Prostate gland (tissue), 2 donors: ENCODE measurements around the gene SOX15. TPM values are rescaled to one million over a fixed set of nuclear protein-coding genes. Genes with fewer than 3 reads are reported as not detected.

Experiments used
- DNase-seq: peaks from one replicate; pipeline ENCODE4 v3.0.0-alpha.2; 2019; ENCODE audit warnings: low spot score
- H3K27ac ChIP-seq, 2 donors: fragments of 200-600 bp; sonication (generic); 2 replicates each; pipeline ENCODE4 v1.5.1; 2017 to 2019
- H3K27me3 ChIP-seq: fragments of 200-600 bp; sonication (generic); replicated peaks from 2 replicates; pipeline ENCODE4 v1.5.1; 2019; ENCODE audit not compliant: insufficient read depth
- H3K36me3 ChIP-seq, 2 donors: fragments of 200-600 bp; sonication (generic); 1 replicate in 1 of 2; 2 replicates in 1 of 2; pipeline versions ENCODE4 v1.5.1 to v1.8.1; 2017 to 2019
- H3K4me1 ChIP-seq: fragments of 200-600 bp; sonication (generic); replicated peaks from 2 replicates; pipeline ENCODE4 v1.5.1; 2019
- H3K4me3 ChIP-seq, 2 donors: fragments of 200-600 bp; sonication (generic); 2 replicates each; pipeline ENCODE4 v1.5.1; 2017 to 2019
- H3K9me3 ChIP-seq: fragments of 200-600 bp; sonication (generic); 2 replicates; pipeline ENCODE4 v1.5.1; 2017
- POLR2A ChIP-seq: fragments of 450-650 bp; IDR thresholded peaks from one replicate; pipeline ENCODE4 v1.6.1; 2016; ENCODE audit warnings: antibody characterized with exemption, mild to moderate bottlenecking
- POLR2AphosphoS5 ChIP-seq: sonication (generic); formaldehyde crosslinking; IDR thresholded peaks from one replicate; pipeline ENCODE4 v1.6.1; 2017; ENCODE audit warnings: antibody characterized with exemption
- WGBS: methylation state at CpG from one replicate; pipeline ENCODE4 v1.1.5; 2018; 5-methylcytosine and 5-hydroxymethylcytosine counted together
- intact Hi-C: fragments of 100-400 bp; cut with DNase I; formaldehyde crosslinking; loops from one replicate; pipeline ENCODE4 v1.14.2; 2022
- total RNA-seq, 2 donors: library from RNA; depleted of rRNA; stranded (reverse); fragments of >200 nt; gene quantifications; one replicate each; pipeline ENCODE4 v1.1.0, GENCODE V29; 2016
- TF ChIP-seq, protein P1 (sequence below), 4 experiments: fragments of 200-600 bp in 2 of 4; fragments of 450-650 bp in 2 of 4; sonication (generic) in 2 of 4; IDR thresholded peaks; 1 replicate in 3 of 4; 2 replicates in 1 of 4; pipeline ENCODE4 v1.5.1; 2016 to 2019; ENCODE audit warnings: antibody characterized with exemption in 4 of 4, mild to moderate bottlenecking in 2 of 4, moderate library complexity in 2 of 4

SOX15 gene
- total RNA-seq, 2 donors from 2014 or later, result 6.3 to 15.0 TPM

DNA sequence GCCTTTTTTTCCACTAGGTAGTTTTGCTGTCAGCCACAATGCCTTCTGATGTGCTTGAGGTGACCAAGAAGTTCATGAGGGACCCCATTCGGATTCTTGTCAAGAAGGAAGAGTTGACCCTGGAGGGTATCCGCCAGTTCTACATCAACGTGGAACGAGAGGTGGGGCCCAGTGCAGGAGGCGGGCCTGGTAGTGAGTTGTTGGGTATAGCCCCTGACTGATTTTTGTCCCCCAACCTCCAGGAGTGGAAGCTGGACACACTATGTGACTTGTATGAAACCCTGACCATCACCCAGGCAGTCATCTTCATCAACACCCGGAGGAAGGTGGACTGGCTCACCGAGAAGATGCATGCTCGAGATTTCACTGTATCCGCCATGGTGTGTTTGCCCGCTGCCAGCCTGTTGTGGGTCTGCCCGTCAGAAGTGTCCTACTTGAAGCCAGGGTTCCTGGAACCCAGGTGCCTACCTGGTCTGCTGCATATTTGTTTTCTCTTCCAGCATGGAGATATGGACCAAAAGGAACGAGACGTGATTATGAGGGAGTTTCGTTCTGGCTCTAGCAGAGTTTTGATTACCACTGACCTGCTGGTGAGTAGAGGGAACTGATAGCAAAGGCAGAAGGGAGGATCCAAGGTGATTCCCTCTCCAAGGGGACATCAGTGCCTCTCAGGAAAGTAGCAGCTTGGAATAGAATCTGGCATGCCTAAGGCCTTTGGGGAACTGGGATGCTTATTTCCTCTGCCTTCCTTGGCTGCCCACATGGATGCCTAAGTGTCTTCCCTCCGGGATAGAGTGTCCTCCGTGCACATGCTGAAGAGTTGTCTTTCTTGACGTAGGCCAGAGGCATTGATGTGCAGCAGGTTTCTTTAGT lies 12.3 kb downstream of the SOX15 start:
- Histone ChIP-seq H3K4me3 (no peak overlapping the region), H3K36me3 (peaks cover 26 to 42% of the 10 kb centered on the region in 2 donors), H3K9me3 (no peaks in the 10 kb centered on the region), H3K27me3 (no peaks in the 10 kb centered on the region), H3K4me1 (peaks cover 6% of the 10 kb centered on the region), H3K27ac (no peak overlapping the region)
- no peak for TF ChIP-seq POLR2A
- TF ChIP-seq POLR2AphosphoS5, result no peak
- TF ChIP-seq, protein P1, sequence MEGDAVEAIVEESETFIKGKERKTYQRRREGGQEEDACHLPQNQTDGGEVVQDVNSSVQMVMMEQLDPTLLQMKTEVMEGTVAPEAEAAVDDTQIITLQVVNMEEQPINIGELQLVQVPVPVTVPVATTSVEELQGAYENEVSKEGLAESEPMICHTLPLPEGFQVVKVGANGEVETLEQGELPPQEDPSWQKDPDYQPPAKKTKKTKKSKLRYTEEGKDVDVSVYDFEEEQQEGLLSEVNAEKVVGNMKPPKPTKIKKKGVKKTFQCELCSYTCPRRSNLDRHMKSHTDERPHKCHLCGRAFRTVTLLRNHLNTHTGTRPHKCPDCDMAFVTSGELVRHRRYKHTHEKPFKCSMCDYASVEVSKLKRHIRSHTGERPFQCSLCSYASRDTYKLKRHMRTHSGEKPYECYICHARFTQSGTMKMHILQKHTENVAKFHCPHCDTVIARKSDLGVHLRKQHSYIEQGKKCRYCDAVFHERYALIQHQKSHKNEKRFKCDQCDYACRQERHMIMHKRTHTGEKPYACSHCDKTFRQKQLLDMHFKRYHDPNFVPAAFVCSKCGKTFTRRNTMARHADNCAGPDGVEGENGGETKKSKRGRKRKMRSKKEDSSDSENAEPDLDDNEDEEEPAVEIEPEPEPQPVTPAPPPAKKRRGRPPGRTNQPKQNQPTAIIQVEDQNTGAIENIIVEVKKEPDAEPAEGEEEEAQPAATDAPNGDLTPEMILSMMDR (IDR thresholded peaks at IDR 0.05), result no peak
- intact Hi-C loops, result no loop called here
- no peak for DNase-seq
- WGBS, result 75% methylated on average over 17 of the region's 17 CpGs

DNA sequence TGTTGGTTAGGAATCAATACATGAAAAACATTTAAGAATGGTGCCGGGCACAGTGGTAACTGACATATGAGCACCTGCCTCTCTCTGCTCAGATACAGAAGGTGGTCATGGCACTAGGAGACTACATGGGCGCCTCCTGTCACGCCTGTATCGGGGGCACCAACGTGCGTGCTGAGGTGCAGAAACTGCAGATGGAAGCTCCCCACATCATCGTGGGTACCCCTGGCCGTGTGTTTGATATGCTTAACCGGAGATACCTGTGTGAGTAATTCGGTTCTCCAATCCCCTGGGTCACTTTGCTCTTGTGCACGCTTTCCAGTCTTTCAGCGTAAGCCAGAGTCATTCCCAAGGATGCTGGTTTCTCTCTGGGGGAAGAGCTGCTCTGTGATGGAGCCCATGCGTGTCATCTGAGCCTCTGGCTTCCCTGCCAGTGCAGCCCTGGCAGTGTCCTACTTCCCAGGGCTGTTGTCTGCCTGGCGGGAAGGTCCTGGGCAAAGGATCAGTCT lies 13.4 kb downstream of the SOX15 start:
- Histone ChIP-seq H3K4me3 (no peak overlapping the region), H3K27me3 (no peaks in the 10 kb centered on the region), H3K9me3 (no peaks in the 10 kb centered on the region), H3K27ac (no peak overlapping the region), H3K4me1 (no peaks in the 10 kb centered on the region), H3K36me3 (peaks cover 26 to 42% of the 10 kb centered on the region in 2 donors)
- DNase-seq, result no peak
- WGBS, result 80% methylated on average over 14 of the region's 14 CpGs
- intact Hi-C loops, result no loop called here
- TF ChIP-seq, protein P1 (IDR thresholded peaks at IDR 0.05), result no peak
- TF ChIP-seq POLR2AphosphoS5, result no peak
- TF ChIP-seq POLR2A, result no peak

DNA sequence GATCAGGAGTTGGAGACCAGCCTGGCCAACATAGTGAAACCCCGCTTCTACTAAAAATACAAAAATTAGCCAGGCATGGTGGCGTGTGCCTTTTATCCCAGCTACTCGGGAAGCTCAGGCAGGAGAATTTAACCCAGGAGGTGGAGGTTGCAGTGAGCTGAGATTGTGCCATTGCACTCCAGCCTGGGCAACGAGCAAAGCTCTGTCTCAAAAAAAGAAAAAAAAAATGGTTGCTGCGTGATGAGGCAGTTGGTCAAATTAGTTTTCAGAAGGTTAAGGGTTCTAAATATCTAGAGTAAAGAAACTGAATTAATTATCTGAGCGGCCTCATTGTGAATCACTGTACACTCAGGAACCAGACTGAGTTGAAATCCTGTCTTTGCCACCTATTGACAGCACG lies 13.9 kb downstream of the SOX15 start:
- intact Hi-C loops, result no loop called here
- peaks cover 26 to 42% of the 10 kb centered on the region in 2 donors for H3K36me3 ChIP-seq
- 71% methylated on average over 7 of the region's 7 CpGs for WGBS
- no peak overlapping the region for H3K4me3 ChIP-seq
- DNase-seq, result no peak
- no peaks in the 10 kb centered on the region for H3K27me3 ChIP-seq
- no peaks in the 10 kb centered on the region for H3K4me1 ChIP-seq
- no peaks in the 10 kb centered on the region for H3K9me3 ChIP-seq
- H3K27ac ChIP-seq, result no peak overlapping the region
- TF ChIP-seq POLR2AphosphoS5, result no peak
- no peak for TF ChIP-seq POLR2A
- TF ChIP-seq, protein P1 (IDR thresholded peaks at IDR 0.05), result no peak

- Histone ChIP-seq H3K4me1 (no peaks in the 10 kb centered on the region), H3K9me3 (no peaks in the 10 kb centered on the region), H3K27ac (no peak overlapping the region), H3K27me3 (no peaks in the 10 kb centered on the region), H3K4me3 (no peak overlapping the region), H3K36me3 (peaks cover 26 to 46% of the 10 kb centered on the region in 2 donors)
- TF ChIP-seq, protein P1 (IDR thresholded peaks at IDR 0.05), result no peak
- TF ChIP-seq POLR2AphosphoS5 (no peak), POLR2A (no peak)
- intact Hi-C loops, result no loop called here
- no peak for DNase-seq
- WGBS, result 67% methylated on average over 1 of the region's 1 CpG
Observed at GRCh38 chr17:7575481-7575883, 14.4 kb downstream of the SOX15 start.
